ENCODE measurements around the gene CTDP1. TPM values are rescaled to one million over a fixed set of nuclear protein-coding genes. Genes with fewer than 3 reads are reported as not detected.
A peak's percentile ranks its signal among the peaks of the same experiment; 100 is the strongest.

Gene CTDP1
- total and polyA plus RNA-seq, 4 donors = 18.8 to 30.5 (median 21.7) TPM

DNA sequence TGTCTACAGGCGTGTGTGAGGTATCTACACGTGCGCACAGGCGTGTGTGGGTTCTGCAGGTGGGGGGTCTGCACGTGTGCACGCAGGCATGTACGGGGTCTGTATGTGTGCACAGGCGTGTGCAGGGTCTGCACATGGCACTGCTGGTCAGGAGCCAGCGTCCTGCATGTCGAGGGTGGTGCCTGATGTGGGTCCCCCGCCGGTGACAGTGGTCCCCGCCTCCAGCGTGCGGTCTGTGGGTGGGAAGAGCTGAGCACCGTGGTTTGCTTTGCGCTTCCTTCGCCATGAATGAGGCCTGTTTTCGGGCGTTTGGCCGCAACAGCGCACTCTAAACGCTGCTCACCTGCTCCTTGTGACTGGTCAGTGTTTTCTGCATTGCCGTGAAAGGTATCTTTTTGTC is 57.2 kb downstream of the CTDP1 start:
- DNase-seq (no peak), ATAC-seq (ENCODE audit: insufficient read depth, low FRiP score) (no peak)
- no peak overlapping the region for H3K9ac ChIP-seq (ENCODE audit: insufficient read depth in 1 of 2, low read length in 2 of 2)
- peaks cover 7 to 56% (median 16%) of the 10 kb centered on the region in 4 donors for H3K36me3 ChIP-seq (ENCODE audit: control insufficient read depth in 4 of 4, insufficient read depth in 4 of 4, low read length in 4 of 4)
- 96 to 97% methylated on average over 24 of the region's 24 CpGs for WGBS, 2 donors
- no peak overlapping the region for H3K27ac ChIP-seq (ENCODE audit: low read depth in 1 of 2, low read length in 1 of 2)
- TF ChIP-seq, protein P1, sequence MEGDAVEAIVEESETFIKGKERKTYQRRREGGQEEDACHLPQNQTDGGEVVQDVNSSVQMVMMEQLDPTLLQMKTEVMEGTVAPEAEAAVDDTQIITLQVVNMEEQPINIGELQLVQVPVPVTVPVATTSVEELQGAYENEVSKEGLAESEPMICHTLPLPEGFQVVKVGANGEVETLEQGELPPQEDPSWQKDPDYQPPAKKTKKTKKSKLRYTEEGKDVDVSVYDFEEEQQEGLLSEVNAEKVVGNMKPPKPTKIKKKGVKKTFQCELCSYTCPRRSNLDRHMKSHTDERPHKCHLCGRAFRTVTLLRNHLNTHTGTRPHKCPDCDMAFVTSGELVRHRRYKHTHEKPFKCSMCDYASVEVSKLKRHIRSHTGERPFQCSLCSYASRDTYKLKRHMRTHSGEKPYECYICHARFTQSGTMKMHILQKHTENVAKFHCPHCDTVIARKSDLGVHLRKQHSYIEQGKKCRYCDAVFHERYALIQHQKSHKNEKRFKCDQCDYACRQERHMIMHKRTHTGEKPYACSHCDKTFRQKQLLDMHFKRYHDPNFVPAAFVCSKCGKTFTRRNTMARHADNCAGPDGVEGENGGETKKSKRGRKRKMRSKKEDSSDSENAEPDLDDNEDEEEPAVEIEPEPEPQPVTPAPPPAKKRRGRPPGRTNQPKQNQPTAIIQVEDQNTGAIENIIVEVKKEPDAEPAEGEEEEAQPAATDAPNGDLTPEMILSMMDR (IDR thresholded peaks at IDR 0.05; ENCODE audit: control extremely low read depth, extremely low read depth) = no peak
- no peaks in the 10 kb centered on the region for H3K27me3 ChIP-seq (ENCODE audit: control insufficient read depth in 3 of 3, insufficient read depth in 3 of 3, low read length in 2 of 3)
- no peak overlapping the region for H3K4me3 ChIP-seq
- peaks cover 0 to 29% (median 4%) of the 10 kb centered on the region in 5 donors for H3K4me1 ChIP-seq (ENCODE audit: control insufficient read depth in 5 of 5, insufficient read depth in 5 of 5, low read length in 5 of 5)
- H3K9me3 ChIP-seq (ENCODE audit: control insufficient read depth in 4 of 4, insufficient read depth in 3 of 4, low read length in 3 of 4) = peaks cover 0 to 61% (median under 1%) of the 10 kb centered on the region in 4 donors

DNA sequence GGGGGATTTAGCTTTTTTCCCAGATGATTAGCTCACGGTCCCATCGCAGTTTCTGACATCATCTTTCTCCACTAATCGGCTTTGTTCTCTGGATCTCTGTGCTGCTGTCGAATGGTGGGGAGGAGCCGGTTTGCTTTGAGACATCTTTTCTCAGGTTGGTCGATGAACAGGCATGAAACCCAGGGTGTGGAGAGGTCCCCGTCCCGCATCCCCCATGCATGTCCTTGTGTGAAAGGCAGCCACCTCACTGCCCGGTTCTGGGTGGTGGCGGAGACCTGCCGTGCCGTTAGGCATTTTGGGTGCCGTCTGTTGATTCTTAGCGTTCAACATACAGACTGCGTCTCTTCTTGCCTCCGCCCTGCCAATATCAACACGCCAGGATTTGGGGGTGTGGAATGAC is 57.8 kb downstream of the CTDP1 start:
- Histone ChIP-seq H3K4me1 (ENCODE audit: control insufficient read depth in 5 of 5, insufficient read depth in 5 of 5, low read length in 5 of 5) (peaks cover 0 to 29% (median 4%) of the 10 kb centered on the region in 5 donors), H3K9me3 (ENCODE audit: control insufficient read depth in 4 of 4, insufficient read depth in 3 of 4, low read length in 3 of 4) (peaks cover 0 to 60% (median 0%) of the 10 kb centered on the region in 4 donors), H3K4me3 (no peak overlapping the region), H3K27me3 (ENCODE audit: control insufficient read depth in 3 of 3, insufficient read depth in 3 of 3, low read length in 2 of 3) (no peaks in the 10 kb centered on the region), H3K27ac (ENCODE audit: low read depth in 1 of 2, low read length in 1 of 2) (no peak overlapping the region), H3K36me3 (ENCODE audit: control insufficient read depth in 4 of 4, insufficient read depth in 4 of 4, low read length in 4 of 4) (peaks cover 7 to 62% (median 13%) of the 10 kb centered on the region in 4 donors), H3K9ac (ENCODE audit: insufficient read depth in 1 of 2, low read length in 2 of 2) (no peak overlapping the region)
- WGBS, 2 donors = 95 to 97% methylated on average over 17 of the region's 17 CpGs
- no peak for ATAC-seq (ENCODE audit: insufficient read depth, low FRiP score)
- TF ChIP-seq, protein P1 (IDR thresholded peaks at IDR 0.05; ENCODE audit: control extremely low read depth, extremely low read depth) = no peak
- DNase-seq = no peak

DNA sequence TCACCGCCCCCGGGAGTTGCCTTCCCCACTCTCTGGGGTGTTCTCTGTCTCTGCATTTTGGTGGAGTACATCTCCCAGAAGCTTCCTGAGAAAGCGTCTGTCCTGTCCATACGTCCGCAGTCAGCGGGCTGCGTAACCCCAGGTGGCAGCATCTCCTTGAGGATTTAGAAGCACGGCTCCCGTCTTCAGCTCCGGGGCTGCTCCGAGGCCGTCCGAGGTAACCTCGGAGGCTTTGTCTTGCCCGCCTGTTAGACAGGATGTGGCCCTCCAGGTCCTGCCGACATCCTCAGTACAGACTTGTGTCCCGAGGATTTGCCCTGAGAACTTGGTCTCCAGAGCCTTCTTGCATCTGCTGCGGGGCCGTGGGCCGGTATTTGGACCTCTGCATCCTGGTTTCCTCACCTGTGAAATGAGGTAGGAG is 58.4 kb downstream of the CTDP1 start:
- H3K27ac ChIP-seq (ENCODE audit: low read depth in 1 of 2, low read length in 1 of 2) = peak overlapping the region in 1 of 2 donors; percentile 67
- no peak overlapping the region for H3K9ac ChIP-seq (ENCODE audit: insufficient read depth in 1 of 2, low read length in 2 of 2)
- peaks cover 7 to 63% (median 13%) of the 10 kb centered on the region in 4 donors for H3K36me3 ChIP-seq (ENCODE audit: control insufficient read depth in 4 of 4, insufficient read depth in 4 of 4, low read length in 4 of 4)
- H3K27me3 ChIP-seq (ENCODE audit: control insufficient read depth in 3 of 3, insufficient read depth in 3 of 3, low read length in 2 of 3) = no peaks in the 10 kb centered on the region
- TF ChIP-seq, protein P1 (IDR thresholded peaks at IDR 0.05; ENCODE audit: control extremely low read depth, extremely low read depth) = no peak
- DNase-seq = no peak
- peaks cover 0 to 28% (median 4%) of the 10 kb centered on the region in 5 donors for H3K4me1 ChIP-seq (ENCODE audit: control insufficient read depth in 5 of 5, insufficient read depth in 5 of 5, low read length in 5 of 5)
- peaks cover 0 to 57% (median 0%) of the 10 kb centered on the region in 4 donors for H3K9me3 ChIP-seq (ENCODE audit: control insufficient read depth in 4 of 4, insufficient read depth in 3 of 4, low read length in 3 of 4)
- no peak overlapping the region for H3K4me3 ChIP-seq
- WGBS, 2 donors = 93 to 95% methylated on average over 20 of the region's 20 CpGs
- no peak for ATAC-seq (ENCODE audit: insufficient read depth, low FRiP score)

Measured in lung (tissue), 12 donors.